K562 (cell line): Measurements from ENCODE around the gene SLC5A2. TPM values are rescaled to one million over a fixed set of nuclear protein-coding genes. Genes with fewer than 3 reads are reported as not detected.

ENCODE experiments used
- CCAR2 ChIP-seq: fragments of 200-400 bp; formaldehyde crosslinking; IDR thresholded peaks from 2 replicates; pipeline ENCODE4 v1.6.1; 2017; ENCODE audit warnings: mild to moderate bottlenecking, low read depth, low read length
- HBP1 ChIP-seq: fragments of 450-650 bp; formaldehyde crosslinking; IDR thresholded peaks from 2 replicates; pipeline ENCODE4 v1.4.0; 2022; ENCODE audit warnings: missing genetic modification characterization
- NCOA4 ChIP-seq: fragments of 450-650 bp; IDR thresholded peaks from 2 replicates; pipeline ENCODE4 v1.6.1; 2018; ENCODE audit warnings: mild to moderate bottlenecking; ENCODE audit not compliant: partially characterized antibody
- PBX2 ChIP-seq, 2 experiments: IDR thresholded peaks in 1 of 2; conservative IDR thresholded peaks in 1 of 2; 2 replicates each; pipeline ENCODE4 v1.6.1; 2016; ENCODE audit warnings: low read depth in 2 of 2, mild to moderate bottlenecking in 1 of 2, missing compliant biosample characterization in 1 of 2, missing genetic modification characterization in 1 of 2, moderate library complexity in 1 of 2
- RNF2 ChIP-seq: sonication (generic); IDR thresholded peaks from 2 replicates; pipeline ENCODE4 v1.6.1; 2016
- ZBTB40 ChIP-seq, 2 experiments: fragments of 450-650 bp in 1 of 2; sonication (generic) in 1 of 2; formaldehyde crosslinking in 1 of 2; IDR thresholded peaks; 2 replicates each; pipeline versions ENCODE4 v1.7.1 to v1.9.0; 2016 to 2022; ENCODE audit warnings: inconsistent platforms in 1 of 2, mild to moderate bottlenecking in 1 of 2, missing genetic modification reagents in 1 of 2
- ZBTB49 ChIP-seq: sonication (generic); formaldehyde crosslinking; IDR thresholded peaks from 2 replicates; pipeline ENCODE4 v1.8.0; 2022; ENCODE audit warnings: missing genetic modification reagents, mild to moderate bottlenecking, borderline replicate concordance
- ZNF263 ChIP-seq: sonication (generic); formaldehyde crosslinking; IDR thresholded peaks from 2 replicates; pipeline ENCODE4 v1.8.0; 2022; ENCODE audit warnings: mild to moderate bottlenecking, missing genetic modification reagents, borderline replicate concordance
- polyA plus RNA-seq, 8 experiments: library from polyadenylated mRNA; depleted of rRNA in 4 of 8; stranded (reverse) in 5 of 8; unstranded in 3 of 8; fragments of >200 nt; fragmentation: Nextera tagmentation in 2 of 8; fragmentation: Illumina TruSeq in 1 of 8; extraction: Ambion mirVana in 2 of 8; extraction: Trizol in 1 of 8; gene quantifications; 2 replicates each; pipeline versions ENCODE4 v1.2.1 to v1.2.3, GENCODE V29; 2011 to 2014; ENCODE audit warnings: inconsistent platforms in 1 of 8, missing spikeins in 1 of 8
- total RNA-seq, 7 experiments: library from RNA; depleted of rRNA in 6 of 7; stranded (reverse); fragments of >200 nt in 6 of 7; fragmentation: Illumina TruSeq in 2 of 7; extraction: Trizol in 2 of 7; gene quantifications; 2 replicates each; pipeline versions ENCODE4 v1.2.1 to v1.2.3, GENCODE V29; 2011 to 2021; ENCODE audit warnings: low replicate concordance in 1 of 7

Gene SLC5A2
- total and polyA plus RNA-seq, 9 of the 15 experiments (the other 6 are each of a cell fraction or from before 2014, with no cell fraction given), result 0.07 to 2.7 (median 2.2) TPM; not detected in 6

- TF ChIP-seq ZBTB40 (IDR thresholded peaks at IDR 0.05) (no peak), ZBTB40 (CRISPR knock-in tag; IDR thresholded peaks at IDR 0.05) (no peak), PBX2 (CRISPR knock-in tag; IDR thresholded peaks at IDR 0.05; ENCODE audit: low read depth) (no peak), PBX2 (tag; conservative IDR thresholded peaks at IDR 0.05; ENCODE audit: low read depth) (no peak), ZBTB49 (CRISPR knock-in tag) (no peak), ZNF263 (CRISPR knock-in tag) (no peak), HBP1 (CRISPR knock-in tag) (no peak), NCOA4 (no peak), RNF2 (no peak; the same call in none of the 2 replicates), CCAR2 (no peak)
These were observed 5.4 kb upstream of the SLC5A2 start (continued) for GRCh38 chr16:31477220-31478216.
